BJ (cell line): ENCODE results near the gene FGF14. TPM values are rescaled to one million over a fixed set of nuclear protein-coding genes. Genes with fewer than 3 reads are reported as not detected.

Experiments
- CTCF ChIA-PET: fragments of 350-600 bp; formaldehyde crosslinking; extraction: SDS; loops from one replicate; lab custom pipeline; 2021; ENCODE audit warnings: antibody characterized with exemption, inconsistent platforms; lab: Yijun Ruan, JAX
- POLR2A ChIA-PET: fragments of 300-600 bp; sonication (Branson Sonifier 250); formaldehyde crosslinking; extraction: SDS; loops from one replicate; lab custom pipeline; 2021; ENCODE audit warnings: antibody characterized with exemption; lab: Charles Lee
- DNase-seq: peaks from one replicate; pipeline ENCODE4 v3.0.0-alpha.2; 2011; ENCODE audit warnings: low read depth
- H3K27me3 ChIP-seq: 2 replicates; pipeline ENCODE4 v1.6.0; 2011; ENCODE audit warnings: low read length; ENCODE audit not compliant: control insufficient read depth, insufficient read depth
- H3K36me3 ChIP-seq: 2 replicates; pipeline ENCODE4 v1.5.1; 2011; ENCODE audit warnings: low read length; ENCODE audit not compliant: control insufficient read depth, insufficient read depth
- H3K4me3 ChIP-seq: 2 replicates; pipeline ENCODE4 v1.5.1; 2011; ENCODE audit warnings: low read depth, mild to moderate bottlenecking, control low read depth, low read length
- polyA plus RNA-seq: library from polyadenylated mRNA; depleted of rRNA; stranded (reverse); fragments of >200 nt; gene quantifications from 2 replicates; pipeline ENCODE4 v1.2.3, GENCODE V29; 2011
- TF ChIP-seq, protein P1 (sequence below): IDR thresholded peaks from 2 replicates; pipeline ENCODE4 v1.5.1; 2011; ENCODE audit warnings: low read depth, mild to moderate bottlenecking, control low read depth, inconsistent platforms, low read length, moderate library complexity; ENCODE audit not compliant: insufficient read depth

The FGF14 gene
- polyA plus RNA-seq, 1 experiment = 0.01 TPM

GRCh38 chr13:101784313-101784712, 617.5 kb downstream of the FGF14 start:
- TF ChIP-seq, protein P1, sequence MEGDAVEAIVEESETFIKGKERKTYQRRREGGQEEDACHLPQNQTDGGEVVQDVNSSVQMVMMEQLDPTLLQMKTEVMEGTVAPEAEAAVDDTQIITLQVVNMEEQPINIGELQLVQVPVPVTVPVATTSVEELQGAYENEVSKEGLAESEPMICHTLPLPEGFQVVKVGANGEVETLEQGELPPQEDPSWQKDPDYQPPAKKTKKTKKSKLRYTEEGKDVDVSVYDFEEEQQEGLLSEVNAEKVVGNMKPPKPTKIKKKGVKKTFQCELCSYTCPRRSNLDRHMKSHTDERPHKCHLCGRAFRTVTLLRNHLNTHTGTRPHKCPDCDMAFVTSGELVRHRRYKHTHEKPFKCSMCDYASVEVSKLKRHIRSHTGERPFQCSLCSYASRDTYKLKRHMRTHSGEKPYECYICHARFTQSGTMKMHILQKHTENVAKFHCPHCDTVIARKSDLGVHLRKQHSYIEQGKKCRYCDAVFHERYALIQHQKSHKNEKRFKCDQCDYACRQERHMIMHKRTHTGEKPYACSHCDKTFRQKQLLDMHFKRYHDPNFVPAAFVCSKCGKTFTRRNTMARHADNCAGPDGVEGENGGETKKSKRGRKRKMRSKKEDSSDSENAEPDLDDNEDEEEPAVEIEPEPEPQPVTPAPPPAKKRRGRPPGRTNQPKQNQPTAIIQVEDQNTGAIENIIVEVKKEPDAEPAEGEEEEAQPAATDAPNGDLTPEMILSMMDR = no peak
- DNase-seq = no peak
- ChIA-PET CTCF (no interaction called here), POLR2A (no interaction called here)
- no peak overlapping the region for H3K4me3 ChIP-seq
- no peaks in the 10 kb centered on the region for H3K27me3 ChIP-seq
- H3K36me3 ChIP-seq = no peaks in the 10 kb centered on the region

DNA sequence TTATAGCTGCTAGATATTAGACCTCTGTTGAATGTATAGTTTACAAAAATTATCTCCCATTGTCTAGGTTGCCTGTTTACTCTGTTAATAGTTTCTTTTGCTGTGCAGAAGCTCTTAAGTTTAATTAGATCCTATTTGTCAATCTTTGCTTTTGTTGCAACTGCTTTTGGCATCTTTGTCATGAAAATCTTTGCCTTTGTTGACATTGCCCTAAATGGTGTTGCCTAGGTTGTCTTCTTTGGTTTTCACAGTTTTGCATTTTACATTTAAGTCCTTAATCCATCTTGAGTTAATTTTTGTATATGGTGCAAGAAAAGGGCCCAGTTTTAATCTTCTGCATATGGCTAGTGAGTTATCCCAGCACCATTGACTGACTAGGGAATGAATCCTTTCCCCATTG, 618.3 kb downstream of the FGF14 start:
- no peak overlapping the region for H3K4me3 ChIP-seq
- ChIA-PET CTCF (interaction anchor here (0.7 kb wide), 2 partner anchors 39 to 1076 kb away, joined by 3 to 4 read pairs; no protein-coding TSS in a partner anchor), POLR2A (no interaction called here)
- no peaks in the 10 kb centered on the region for H3K27me3 ChIP-seq
- DNase-seq = no peak
- no peaks in the 10 kb centered on the region for H3K36me3 ChIP-seq
- TF ChIP-seq, protein P1 = no peak

GRCh38 chr13:101780211-101780610, 621.6 kb downstream of the FGF14 start:
- no peak overlapping the region for H3K4me3 ChIP-seq
- H3K27me3 ChIP-seq = peaks cover 2% of the 10 kb centered on the region; the same call in 1 of the 2 replicates
- H3K36me3 ChIP-seq = no peaks in the 10 kb centered on the region
- ChIA-PET POLR2A (no interaction called here), CTCF (no interaction called here)
- TF ChIP-seq, protein P1 = no peak
- no peak for DNase-seq

- DNase-seq = no peak
- H3K4me3 ChIP-seq = no peak overlapping the region
- ChIA-PET POLR2A (no interaction called here), CTCF (no interaction called here)
- TF ChIP-seq, protein P1 = no peak
- no peaks in the 10 kb centered on the region for H3K36me3 ChIP-seq
- H3K27me3 ChIP-seq = peaks cover 2% of the 10 kb centered on the region; the same call in 1 of the 2 replicates
Observed at GRCh38 chr13:101779147-101779546, 622.7 kb downstream of the FGF14 start.

DNA sequence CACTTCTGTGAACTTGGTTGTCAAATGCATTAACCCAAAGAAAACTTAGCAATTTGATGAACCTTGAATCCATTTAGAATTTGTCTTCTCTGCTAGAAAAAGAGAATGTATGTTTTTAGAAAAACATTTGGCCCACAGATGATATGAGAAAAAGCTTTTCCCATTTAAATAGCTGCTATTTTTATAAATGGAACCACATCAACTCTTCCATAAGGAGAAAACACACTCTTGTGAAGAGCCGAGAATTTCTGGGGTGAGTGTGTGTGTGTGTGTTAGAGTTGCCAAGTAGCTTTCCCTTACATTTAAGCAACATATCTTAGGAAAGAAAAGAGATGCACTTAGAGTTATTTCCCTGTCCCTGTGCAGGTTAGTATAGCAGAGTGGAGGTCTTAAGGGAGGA, 626.6 kb downstream of the FGF14 start:
- DNase-seq = no peak
- TF ChIP-seq, protein P1 = no peak
- Histone ChIP-seq H3K4me3 (no peak overlapping the region), H3K27me3 (peaks cover 2% of the 10 kb centered on the region; the same call in 1 of the 2 replicates), H3K36me3 (no peaks in the 10 kb centered on the region)
- ChIA-PET POLR2A (no interaction called here), CTCF (interaction anchor here (1.3 to 1.4 kb wide), 2 partner anchors 17 to 114 kb away, joined by 3 read pairs; no protein-coding TSS in a partner anchor)
